SJCRH30 (cell line): ENCODE measurements around the gene GGPS1. TPM values are rescaled to one million over a fixed set of nuclear protein-coding genes. Genes with fewer than 3 reads are reported as not detected.
"Not testable (repeated sequence)": the region's sequence is repeated elsewhere in the genome, so short reads cannot be mapped to it uniquely, and the experiment has no call there.

ENCODE experiments used
- DNase-seq, 2 experiments: peaks; one replicate each; pipeline ENCODE4 v3.0.0-alpha.2; 2015 to 2020
- H3K27ac ChIP-seq: fragments of 250-450 bp; sonication (Bioruptor Pico); 2 replicates; pipeline ENCODE4 v1.5.1; 2020; ENCODE audit warnings: mild to moderate bottlenecking, moderate library complexity
- H3K27me3 ChIP-seq: fragments of 250-450 bp; sonication (Bioruptor Pico); 2 replicates; pipeline ENCODE4 v1.5.1; 2020; ENCODE audit warnings: mild to moderate bottlenecking, moderate library complexity
- H3K36me3 ChIP-seq: fragments of 250-450 bp; sonication (Bioruptor Pico); 2 replicates; pipeline ENCODE4 v1.5.1; 2020; ENCODE audit warnings: mild to moderate bottlenecking, moderate library complexity
- H3K4me1 ChIP-seq: fragments of 250-450 bp; sonication (Bioruptor Pico); 2 replicates; pipeline ENCODE4 v1.5.1; 2020; ENCODE audit warnings: mild to moderate bottlenecking, moderate library complexity
- H3K4me3 ChIP-seq: fragments of 250-450 bp; sonication (Bioruptor Pico); 2 replicates; pipeline ENCODE4 v1.5.1; 2020; ENCODE audit warnings: mild to moderate bottlenecking, moderate library complexity
- H3K9me3 ChIP-seq: fragments of 250-450 bp; sonication (Bioruptor Pico); replicated peaks from 2 replicates; pipeline ENCODE4 v1.5.1; 2020; ENCODE audit warnings: mild to moderate bottlenecking, moderate library complexity
- total RNA-seq: library from RNA; depleted of rRNA; stranded (reverse); fragments of >200 nt; shearing (Covaris generic); gene quantifications from 2 replicates; pipeline ENCODE4 v1.2.3, GENCODE V29; 2014

Gene GGPS1
- total RNA-seq, 1 experiment from 2014 or later: 20.7 TPM

DNA sequence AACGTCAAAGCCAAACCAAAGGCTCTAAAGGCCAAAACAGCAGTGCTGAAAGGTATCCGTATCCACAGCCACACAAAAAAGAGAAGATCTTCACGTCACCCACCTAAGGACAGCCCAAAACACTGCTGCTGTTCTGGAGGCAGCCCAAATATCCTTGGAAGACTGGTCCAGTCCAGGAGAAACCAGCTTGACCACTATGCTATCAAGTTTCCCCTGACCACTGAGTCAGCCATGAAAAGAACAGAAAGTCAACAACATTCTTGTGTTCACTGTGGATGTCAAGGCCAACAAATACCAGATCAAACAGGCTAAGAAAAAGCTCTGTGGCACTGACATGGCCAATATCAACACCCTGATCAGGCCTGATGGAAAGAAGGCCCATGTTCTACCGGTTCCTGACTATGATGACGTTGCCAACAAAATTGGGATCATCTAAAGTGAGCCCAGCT, 32.4 kb upstream of the GGPS1 start:
- H3K27ac ChIP-seq: no peak overlapping the region
- no peak overlapping the region for H3K4me3 ChIP-seq
- peaks cover 11% of the 10 kb centered on the region; the same call in 1 of the 2 replicates for H3K4me1 ChIP-seq
- H3K36me3 ChIP-seq: no peaks in the 10 kb centered on the region
- H3K9me3 ChIP-seq: no peaks in the 10 kb centered on the region
- H3K27me3 ChIP-seq: no peaks in the 10 kb centered on the region
- DNase-seq: no peak

DNA sequence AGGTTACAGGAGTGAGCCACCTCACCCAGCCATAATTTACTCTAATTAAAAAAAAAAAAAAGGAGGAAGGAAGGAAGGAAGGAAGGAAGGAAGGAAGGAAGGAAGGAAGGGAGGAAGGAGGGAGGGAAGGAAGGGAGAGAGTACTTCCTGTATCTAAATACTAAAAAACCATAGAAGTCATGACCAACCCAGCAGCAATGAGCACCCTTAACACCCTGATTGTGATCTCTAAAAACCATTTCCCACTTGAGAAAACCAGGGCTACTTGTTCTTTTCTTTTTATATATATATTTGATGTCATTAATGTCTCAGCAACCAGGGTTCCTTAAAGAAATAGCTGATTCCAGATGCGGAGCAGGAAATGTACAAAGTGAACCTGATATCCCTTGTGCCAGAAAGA, 31.6 kb upstream of the GGPS1 start:
- no peaks in the 10 kb centered on the region for H3K9me3 ChIP-seq
- no peaks in the 10 kb centered on the region for H3K36me3 ChIP-seq
- no peak for DNase-seq
- H3K27me3 ChIP-seq: no peaks in the 10 kb centered on the region
- H3K27ac ChIP-seq: no peak overlapping the region
- peaks cover 10% of the 10 kb centered on the region; the same call in 1 of the 2 replicates for H3K4me1 ChIP-seq
- H3K4me3 ChIP-seq: no peak overlapping the region

DNA sequence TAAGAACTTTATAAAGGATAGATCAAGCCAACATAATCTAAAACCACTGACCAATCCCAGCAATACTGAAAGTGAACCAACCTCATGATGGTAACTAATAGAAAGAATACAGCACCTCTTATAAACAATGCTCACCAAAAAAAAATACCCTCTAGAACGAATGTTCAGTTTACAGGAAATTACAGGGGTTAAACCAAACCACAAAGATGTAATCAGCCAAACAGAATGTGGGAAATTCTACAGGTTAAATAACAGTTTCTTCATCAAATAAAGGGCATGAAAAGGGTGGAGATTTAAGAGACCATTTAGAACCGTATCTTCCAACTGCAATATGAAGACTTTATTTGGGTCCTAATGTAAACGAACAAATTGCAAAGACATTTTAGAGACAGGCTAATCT, 30.8 kb upstream of the GGPS1 start:
- Histone ChIP-seq H3K36me3 (no peaks in the 10 kb centered on the region), H3K4me1 (peaks cover 10% of the 10 kb centered on the region; the same call in 1 of the 2 replicates), H3K4me3 (no peak overlapping the region), H3K27ac (no peak overlapping the region), H3K27me3 (no peaks in the 10 kb centered on the region), H3K9me3 (no peaks in the 10 kb centered on the region)
- peak in 1 of 2 experiments; percentile 26 for DNase-seq

DNA sequence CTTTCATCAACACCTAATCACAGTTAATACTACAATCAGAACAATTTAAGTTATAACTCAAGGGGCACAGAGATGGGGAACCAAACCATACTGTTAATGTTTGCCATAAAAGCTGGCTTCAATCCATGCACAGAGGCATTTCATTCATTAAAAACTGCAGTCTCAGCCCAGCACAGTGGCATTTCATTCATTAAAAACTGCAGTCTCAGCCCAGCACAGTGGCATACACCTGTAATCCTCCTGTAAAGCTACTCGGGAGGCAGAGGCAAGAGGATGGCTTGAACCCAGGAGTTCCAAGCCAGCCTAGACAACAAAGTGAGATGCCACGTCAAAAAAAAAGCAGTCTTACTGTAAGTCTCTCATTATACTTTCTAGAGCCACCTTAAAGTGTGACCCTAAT, 29.6 kb upstream of the GGPS1 start:
- H3K4me3 ChIP-seq: no peak overlapping the region
- H3K9me3 ChIP-seq: no peaks in the 10 kb centered on the region
- H3K27me3 ChIP-seq: no peaks in the 10 kb centered on the region
- H3K36me3 ChIP-seq: no peaks in the 10 kb centered on the region; the same call in 1 of the 2 replicates
- DNase-seq: no peak
- peaks cover 10% of the 10 kb centered on the region; the same call in 1 of the 2 replicates for H3K4me1 ChIP-seq
- H3K27ac ChIP-seq: no peak overlapping the region

DNA sequence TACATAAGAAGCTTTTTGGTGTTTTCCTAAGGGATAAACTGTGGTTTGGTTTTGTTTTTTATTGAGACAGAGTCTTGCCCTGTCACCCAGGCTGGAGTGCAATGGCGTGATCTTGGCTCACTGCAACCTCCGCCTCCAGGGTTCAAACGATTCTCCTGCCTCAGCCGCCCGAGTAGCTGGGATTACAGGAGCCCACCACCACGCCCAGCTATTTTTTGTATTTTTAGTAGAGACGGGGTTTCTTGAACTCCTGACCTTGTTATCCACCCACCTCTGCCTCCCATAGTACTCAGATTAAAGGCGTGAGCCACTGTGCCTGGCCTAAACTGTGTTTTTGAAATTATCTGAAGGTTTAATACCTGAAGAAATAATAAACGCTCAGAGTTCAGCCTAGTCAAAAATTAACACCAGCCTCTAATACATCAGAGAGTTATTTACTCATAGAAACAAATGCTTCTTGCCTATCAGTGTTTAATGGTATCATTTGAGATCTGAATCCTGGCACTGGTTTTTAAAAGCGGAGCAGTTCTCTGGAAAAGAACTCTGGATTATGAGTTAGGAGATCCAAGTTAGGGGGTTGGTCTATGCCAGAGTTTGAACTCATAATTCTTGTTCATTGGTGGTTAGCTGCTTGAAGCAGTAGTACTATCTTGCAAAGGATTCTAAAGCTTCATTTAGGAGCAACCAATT, 29.1 kb upstream of the GGPS1 start:
- Histone ChIP-seq H3K36me3 (no peaks in the 10 kb centered on the region; the same call in 1 of the 2 replicates), H3K4me3 (no peak overlapping the region), H3K4me1 (peaks cover 10% of the 10 kb centered on the region; the same call in 1 of the 2 replicates), H3K27me3 (no peaks in the 10 kb centered on the region), H3K9me3 (no peaks in the 10 kb centered on the region), H3K27ac (no peak overlapping the region)
- no peak for DNase-seq

DNA sequence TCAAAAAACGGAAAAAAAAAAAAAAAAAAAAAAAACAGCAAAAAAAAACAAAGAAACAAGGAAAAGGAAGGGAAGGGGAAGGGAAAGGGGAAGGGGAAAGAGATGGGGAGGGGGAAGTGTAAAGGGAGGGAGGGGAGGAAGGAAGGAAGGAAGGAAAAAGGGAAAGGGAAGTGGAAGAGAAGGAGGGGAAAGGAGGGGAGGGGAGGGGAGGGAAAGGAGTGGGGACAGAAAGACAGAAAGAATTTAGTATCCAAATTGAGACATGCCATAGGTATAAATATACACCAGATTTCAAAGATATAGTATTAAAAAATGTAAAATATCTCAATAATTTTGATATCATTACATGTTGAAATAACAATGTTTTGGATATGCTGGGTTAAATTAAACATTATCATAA, 26.2 kb upstream of the GGPS1 start:
- Histone ChIP-seq H3K4me3 (no peak overlapping the region), H3K27ac (no peak overlapping the region), H3K27me3 (no peaks in the 10 kb centered on the region), H3K4me1 (peaks cover 10% of the 10 kb centered on the region; the same call in 1 of the 2 replicates), H3K36me3 (peaks cover 1% of the 10 kb centered on the region; the same call in 1 of the 2 replicates), H3K9me3 (0 out of 2 replicates have a peak, but pooled peaks cover under 1% of the 10 kb centered on the region)
- DNase-seq: no peak

DNA sequence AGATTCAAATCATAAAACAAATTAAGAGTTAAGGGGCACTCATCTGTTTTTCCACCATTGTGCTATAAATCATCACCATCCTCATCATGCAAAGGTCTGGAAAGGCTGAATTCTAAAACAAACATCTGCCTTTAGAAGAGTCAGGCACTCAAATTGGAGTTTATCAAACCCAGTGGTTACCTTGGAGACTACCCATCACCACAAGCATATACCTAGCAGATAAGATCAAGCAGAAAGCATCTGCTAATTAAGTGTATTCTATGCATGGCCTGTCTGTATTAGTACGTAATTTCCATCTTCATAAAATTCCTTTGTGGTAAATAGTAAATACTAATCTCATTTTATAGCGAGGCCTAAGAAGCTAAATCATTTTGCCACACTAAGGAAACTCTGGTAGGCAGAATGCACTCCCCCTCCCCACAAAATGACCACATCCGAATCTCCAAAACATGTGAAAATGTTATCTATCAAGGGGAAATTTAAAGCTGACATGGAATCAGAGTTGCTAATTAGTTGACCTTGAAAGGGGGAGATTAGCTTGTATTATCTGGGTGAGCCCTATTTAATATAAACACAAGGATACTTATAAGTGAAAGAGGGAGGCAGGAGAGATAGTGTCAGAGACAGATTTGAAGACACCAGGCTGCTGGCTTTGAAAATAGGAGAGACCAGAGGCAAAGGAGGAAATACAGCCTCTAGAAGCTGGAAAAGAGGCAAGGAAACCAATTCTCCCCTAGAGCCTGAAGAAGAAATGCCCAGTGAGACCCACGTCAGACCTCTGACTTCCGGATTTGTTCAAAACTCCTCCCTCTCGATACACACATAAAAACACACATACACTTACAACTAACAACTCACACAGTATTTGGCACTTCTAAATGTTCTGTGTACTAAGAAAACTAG, 23.6 kb upstream of the GGPS1 start:
- no peak for DNase-seq
- H3K27me3 ChIP-seq: no peaks in the 10 kb centered on the region
- no peak overlapping the region for H3K4me3 ChIP-seq
- 0 out of 2 replicates have a peak, but pooled peaks cover 2% of the 10 kb centered on the region for H3K9me3 ChIP-seq
- H3K4me1 ChIP-seq: no peaks in the 10 kb centered on the region; the same call in 1 of the 2 replicates
- H3K36me3 ChIP-seq: peaks cover 7% of the 10 kb centered on the region; the same call in 1 of the 2 replicates
- H3K27ac ChIP-seq: no peak overlapping the region

DNA sequence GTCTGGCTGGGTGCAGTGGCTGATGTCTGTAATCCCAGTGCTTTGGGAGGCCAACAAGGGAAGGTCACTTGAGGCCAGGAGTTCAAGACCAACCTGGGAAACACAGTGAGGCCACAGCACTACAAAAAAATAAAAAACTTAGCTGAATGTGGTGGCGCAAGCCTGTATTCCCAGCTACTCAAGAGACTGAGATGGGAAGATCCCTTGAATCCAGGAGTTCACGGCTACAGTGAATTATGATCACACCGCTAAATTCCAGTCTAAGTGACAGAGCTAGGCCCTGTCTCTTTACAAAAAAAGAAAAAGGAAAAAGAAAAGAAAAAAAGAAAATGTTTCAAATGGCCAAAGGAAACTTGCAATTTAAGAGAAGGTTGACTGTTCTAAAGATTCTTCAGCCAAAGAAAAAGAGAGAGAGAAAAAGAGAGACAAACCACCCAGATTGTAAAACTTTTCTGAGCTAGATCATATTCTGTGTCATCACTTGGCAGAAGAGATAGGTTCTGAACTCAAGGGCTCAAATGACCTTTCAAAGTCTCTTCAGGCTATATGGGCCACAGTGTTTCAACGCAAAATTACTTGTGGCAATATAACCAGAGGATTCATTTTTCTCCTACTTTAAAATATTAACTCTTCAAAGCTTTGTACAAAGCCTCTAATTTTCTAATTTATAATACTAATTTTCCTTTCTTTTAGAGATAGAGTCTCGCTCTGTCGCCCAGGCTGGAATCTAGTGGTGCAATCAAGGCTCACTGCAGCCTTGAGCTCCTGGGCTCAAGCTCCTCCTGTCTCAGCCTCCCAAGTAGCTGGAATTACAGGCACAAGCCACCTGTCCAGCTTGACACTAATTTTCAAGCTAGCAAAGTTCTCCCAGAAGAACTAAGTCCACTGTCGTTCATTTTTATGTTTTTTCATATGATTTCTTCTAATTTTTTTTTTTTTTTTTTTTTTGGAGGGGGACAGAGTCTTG, 20.9 kb upstream of the GGPS1 start:
- Histone ChIP-seq H3K27me3 (no peaks in the 10 kb centered on the region), H3K4me1 (no peaks in the 10 kb centered on the region; the same call in 1 of the 2 replicates), H3K4me3 (no peak overlapping the region), H3K27ac (no peak overlapping the region), H3K36me3 (peaks cover 24% of the 10 kb centered on the region), H3K9me3 (0 out of 2 replicates have a peak, but pooled peaks cover 5% of the 10 kb centered on the region)
- no peak for DNase-seq

DNA sequence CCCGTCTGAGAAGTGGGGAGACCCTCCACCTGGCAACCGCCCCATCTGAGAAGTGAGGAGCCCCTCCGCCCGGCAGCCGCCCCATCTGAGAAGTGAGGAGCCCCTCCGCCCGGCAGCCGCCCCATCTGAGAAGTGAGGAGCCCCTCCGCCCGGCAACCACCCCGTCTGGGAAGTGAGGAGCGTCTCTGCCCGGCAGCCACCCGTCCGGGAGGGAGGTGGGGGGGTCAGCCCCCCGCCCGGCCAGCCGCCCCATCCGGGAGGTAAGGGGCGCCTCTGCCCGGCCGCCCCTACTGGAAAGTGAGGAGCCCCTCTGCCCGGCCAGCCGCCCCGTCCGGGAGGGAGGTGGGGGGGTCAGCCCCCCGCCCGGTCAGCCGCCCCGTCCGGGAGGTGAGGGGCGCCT, 19.2 kb upstream of the GGPS1 start:
- peaks cover 25% of the 10 kb centered on the region for H3K36me3 ChIP-seq
- not testable (repeated sequence) for H3K27me3 ChIP-seq, H3K9me3 ChIP-seq, H3K4me1 ChIP-seq, H3K4me3 ChIP-seq, H3K27ac ChIP-seq, DNase-seq

DNA sequence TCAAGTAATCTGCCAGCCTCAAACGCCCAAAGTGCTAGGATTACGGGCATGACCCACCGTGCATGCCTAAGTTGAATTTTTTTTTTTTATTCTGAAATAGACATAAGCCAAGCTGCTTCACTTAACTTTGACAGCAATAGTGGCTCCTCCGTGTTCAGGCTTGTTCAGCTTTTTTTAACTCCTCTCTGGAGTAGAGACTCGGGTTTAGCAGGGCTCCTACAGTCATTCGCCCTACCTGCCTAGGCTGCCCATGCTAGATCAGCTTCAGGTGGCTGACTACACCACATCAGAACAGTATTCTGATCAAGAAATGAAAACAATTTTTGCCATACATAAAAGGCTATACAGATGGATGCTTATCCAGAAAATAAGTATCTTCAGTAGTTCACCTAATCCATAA, 15.1 kb upstream of the GGPS1 start:
- H3K36me3 ChIP-seq: peaks cover 28% of the 10 kb centered on the region

DNA sequence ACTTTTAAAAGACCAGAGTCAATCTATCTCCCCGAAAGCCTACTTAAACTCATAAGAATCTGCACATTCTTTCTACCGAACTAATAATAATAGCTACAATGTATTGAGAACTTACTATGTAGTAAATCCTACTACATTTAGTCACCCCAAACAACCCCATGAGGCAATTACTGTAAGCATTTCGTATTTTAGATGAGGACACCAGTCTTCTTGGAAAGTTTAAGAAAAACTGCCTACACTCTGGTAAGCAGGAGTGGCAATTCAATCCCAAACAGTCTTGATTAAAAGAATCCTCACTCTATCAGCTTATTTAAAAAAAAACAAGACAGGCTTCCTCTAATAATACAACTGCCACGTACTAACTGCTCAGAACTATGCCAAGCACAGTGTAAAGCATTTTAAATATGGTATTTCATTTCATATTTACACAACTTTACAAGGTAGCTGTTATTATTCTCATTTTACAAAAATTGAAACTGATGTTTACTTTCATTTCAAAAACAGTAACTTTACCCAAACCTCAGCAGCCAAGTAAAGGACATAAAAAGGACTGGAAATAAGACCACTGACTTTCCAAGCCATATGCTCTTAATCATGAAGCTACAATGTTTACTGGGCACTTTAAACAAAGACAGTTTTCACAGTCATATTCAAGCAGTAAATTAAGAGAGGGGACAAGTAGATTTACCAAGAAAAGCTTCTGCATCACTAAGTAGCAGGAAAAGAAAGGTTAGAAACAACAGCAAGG, 14.3 kb upstream of the GGPS1 start:
- DNase-seq: no peak
- H3K4me3 ChIP-seq: no peak overlapping the region

More for the DNA sequence above, 15.1 kb upstream of the GGPS1 start:
- no peak for DNase-seq
- Histone ChIP-seq H3K4me3 (no peak overlapping the region), H3K9me3 (0 out of 2 replicates have a peak, but pooled peaks cover 3% of the 10 kb centered on the region), H3K4me1 (no peaks in the 10 kb centered on the region), H3K27ac (no peak overlapping the region), H3K27me3 (no peaks in the 10 kb centered on the region)

DNA sequence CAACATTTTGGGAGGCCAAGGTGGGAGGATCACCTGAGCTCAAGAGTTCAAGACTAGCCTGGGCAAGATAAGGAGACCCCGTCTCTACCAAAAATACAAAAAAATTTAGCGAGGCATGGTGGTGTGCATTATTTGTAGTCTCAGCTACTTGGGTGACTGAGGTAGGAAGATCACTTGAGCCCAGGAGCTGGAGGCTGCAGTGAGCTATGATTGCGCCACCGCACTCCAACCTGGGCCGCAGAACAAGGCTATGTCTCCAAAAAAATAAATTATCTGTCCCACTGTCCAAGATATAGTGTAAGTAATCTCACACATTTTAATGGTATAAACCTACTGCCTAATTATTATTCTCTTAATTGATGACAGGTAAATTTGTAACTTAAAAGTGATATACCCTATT, 13.2 kb upstream of the GGPS1 start:
- H3K36me3 ChIP-seq: peaks cover 34% of the 10 kb centered on the region
- H3K27ac ChIP-seq: no peak overlapping the region
- DNase-seq: no peak
- 0 out of 2 replicates have a peak, but pooled peaks cover 1% of the 10 kb centered on the region for H3K9me3 ChIP-seq
- H3K4me3 ChIP-seq: no peak overlapping the region
- H3K4me1 ChIP-seq: no peaks in the 10 kb centered on the region
- H3K27me3 ChIP-seq: no peaks in the 10 kb centered on the region

More for the DNA sequence above, 14.3 kb upstream of the GGPS1 start:
- H3K4me1 ChIP-seq: no peaks in the 10 kb centered on the region
- no peaks in the 10 kb centered on the region for H3K27me3 ChIP-seq
- 0 out of 2 replicates have a peak, but pooled peaks cover 3% of the 10 kb centered on the region for H3K9me3 ChIP-seq
- peaks cover 36% of the 10 kb centered on the region for H3K36me3 ChIP-seq
- no peak overlapping the region for H3K27ac ChIP-seq

DNA sequence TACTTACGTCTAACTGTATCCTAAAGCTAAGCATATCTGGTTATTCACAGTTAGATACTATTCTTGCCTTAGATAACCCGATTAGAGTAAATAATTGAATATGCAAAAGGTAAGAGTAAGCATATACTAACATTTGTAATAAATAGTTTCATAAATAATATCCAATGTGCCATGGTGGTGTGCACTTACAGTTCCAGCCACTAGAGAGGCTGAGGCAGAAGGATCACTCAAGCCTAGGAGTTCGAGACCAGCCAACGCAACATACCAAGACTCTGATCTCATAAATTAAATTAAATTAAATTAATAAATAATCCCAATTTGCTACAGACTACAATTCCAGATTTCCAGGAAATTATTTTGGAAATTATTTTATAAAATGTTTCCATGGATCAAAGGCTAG, 12.6 kb upstream of the GGPS1 start:
- H3K27ac ChIP-seq: no peak overlapping the region
- H3K4me1 ChIP-seq: no peaks in the 10 kb centered on the region
- no peaks in the 10 kb centered on the region for H3K9me3 ChIP-seq
- H3K4me3 ChIP-seq: no peak overlapping the region
- H3K27me3 ChIP-seq: no peaks in the 10 kb centered on the region
- no peak for DNase-seq
- H3K36me3 ChIP-seq: peaks cover 28% of the 10 kb centered on the region
